Posterior cingulate gyrus (tissue), 11 donors: ENCODE results near the gene PPP1R14C.

Experiments used
- DNase-seq, 10 donors: peaks; one replicate each; pipeline versions ENCODE4 v3.0.0 to v3.0.0-alpha.2; 2020 to 2021; ENCODE audit warnings: mixed read lengths in 3 of 10
- intact Hi-C: fragments of 100-400 bp; cut with DNase I; formaldehyde crosslinking; loops from one replicate; pipeline ENCODE4 v1.15.1; 2023

Gene PPP1R14C, protein sequence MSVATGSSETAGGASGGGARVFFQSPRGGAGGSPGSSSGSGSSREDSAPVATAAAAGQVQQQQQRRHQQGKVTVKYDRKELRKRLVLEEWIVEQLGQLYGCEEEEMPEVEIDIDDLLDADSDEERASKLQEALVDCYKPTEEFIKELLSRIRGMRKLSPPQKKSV

DNA sequence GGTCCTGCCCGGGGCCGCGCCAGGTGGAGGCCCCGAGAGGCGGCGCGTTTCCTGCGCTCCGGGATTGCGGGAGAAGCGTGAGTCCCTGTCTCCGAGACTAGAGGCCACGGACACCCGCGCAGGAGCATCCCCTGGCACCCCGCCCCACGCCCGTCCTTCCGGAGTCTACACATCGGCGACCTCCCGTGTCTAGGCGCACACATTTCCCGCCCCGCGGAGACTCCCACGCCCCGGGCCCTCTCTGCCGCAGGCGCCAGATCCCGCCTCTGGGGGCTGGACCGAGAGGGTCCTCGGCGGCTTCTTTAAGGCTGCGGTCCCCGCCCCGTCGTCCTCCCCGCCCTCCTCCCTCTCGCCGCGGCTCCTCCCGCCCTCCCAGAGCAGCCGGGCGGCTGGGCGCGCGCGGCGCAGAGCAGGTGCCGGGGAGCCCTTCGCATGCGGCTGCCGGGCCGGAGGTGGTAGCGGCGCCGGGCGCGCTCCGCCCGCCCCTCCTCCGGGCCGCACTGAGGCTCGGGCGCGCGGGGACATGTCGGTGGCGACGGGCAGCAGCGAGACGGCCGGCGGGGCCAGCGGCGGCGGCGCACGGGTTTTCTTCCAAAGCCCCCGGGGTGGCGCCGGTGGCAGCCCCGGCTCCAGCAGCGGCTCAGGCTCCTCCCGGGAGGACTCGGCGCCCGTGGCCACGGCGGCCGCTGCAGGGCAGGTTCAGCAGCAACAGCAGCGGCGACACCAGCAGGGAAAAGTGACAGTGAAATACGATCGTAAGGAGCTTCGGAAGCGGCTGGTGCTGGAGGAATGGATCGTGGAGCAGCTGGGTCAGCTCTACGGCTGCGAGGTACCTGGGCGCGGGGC, at the start of gene PPP1R14C:
TSS of gene PPP1R14C (plus strand) at position 375 of the 846 bp plus-strand sequence. CDS start at position 524, 149 bp downstream.
- intact Hi-C loops: loop anchor here (5.0 kb wide), 2 partner anchors 61 to 254 kb away; no protein-coding TSS in a partner anchor
- peak; percentile 26 to 95 (median 66) for DNase-seq

DNA sequence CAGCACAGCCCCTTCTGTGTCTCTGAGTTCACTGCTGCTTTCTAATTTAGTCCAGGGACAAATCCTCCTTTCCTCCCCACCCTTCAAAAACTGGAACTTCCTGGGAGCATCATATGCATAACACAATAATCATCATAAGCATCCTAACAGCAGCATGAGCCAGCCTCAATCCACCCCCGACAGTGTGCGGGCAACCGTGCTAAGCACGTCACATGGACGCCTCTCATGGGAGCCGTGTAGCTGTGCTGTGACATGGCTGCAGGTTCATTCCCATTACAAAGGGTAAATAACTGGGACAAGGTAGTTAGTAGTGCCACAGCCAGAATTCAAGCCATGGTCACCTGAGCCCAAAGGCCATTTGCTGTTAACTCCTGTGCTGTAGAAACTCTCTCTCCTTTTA, 49.4 kb upstream of the PPP1R14C start:
- peak in 4 of 10 donors; percentile 40 to 90 (median 84) for DNase-seq
- intact Hi-C loops: no loop called here

DNA sequence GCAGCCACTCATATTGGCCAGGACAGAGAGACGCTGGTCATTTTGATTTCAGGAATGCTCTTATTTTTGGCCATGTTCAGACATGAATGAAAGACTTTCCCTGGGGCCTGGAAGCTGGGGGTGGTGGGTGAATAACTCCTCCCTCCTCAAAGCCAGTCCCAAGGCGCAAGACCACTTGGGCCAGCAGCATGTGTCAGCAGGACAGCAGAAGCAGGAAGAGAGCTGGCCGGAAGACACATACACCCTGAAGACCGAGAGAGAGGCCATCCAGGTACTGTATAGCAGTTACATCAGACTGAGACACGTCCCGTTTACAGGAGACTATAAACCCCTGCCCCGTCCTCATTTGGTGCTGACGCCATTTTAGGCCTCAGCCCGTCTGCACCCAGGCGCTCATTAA, 44.7 kb upstream of the PPP1R14C start:
- no peak for DNase-seq
- intact Hi-C loops: no loop called here

DNA sequence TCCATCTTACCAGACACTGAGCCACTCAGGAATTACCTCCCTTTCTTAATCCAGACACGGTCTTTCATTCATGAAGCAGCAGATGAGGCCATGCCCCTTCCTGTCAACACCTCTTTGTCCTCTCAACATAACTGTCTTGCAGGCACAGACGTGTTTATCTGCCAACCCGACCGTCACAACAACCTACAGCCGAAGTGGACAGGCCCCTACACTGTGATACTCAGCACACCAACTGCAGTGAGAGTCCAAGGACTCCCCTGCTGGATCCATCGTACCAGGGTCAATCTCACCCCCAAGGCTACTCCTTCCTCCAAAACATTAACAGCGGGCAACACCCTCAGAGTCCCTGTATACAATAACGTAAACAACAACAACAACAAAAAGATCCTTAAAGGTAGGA, 43.3 kb upstream of the PPP1R14C start:
- DNase-seq: no peak

DNA sequence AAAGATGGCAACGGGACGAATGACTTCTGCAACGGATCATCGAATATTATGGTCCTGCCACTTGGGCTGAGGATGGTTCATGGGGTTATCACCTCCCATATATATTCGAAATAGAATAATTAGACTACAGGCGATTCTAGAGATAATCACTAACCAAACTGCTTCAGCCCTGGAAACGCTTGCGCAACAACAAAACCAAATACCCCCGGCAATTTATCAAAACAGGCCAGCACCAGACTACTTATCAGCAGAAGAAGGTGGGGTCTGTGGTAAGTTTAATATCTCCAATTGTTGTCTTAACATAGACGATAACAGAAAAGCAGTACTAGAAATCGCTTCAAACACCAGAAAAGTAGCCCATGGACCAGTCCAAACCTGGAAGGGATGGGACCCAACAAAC, 42.9 kb upstream of the PPP1R14C start:
- no peak for DNase-seq
- intact Hi-C loops: no loop called here

More for the DNA sequence above, 43.3 kb upstream of the PPP1R14C start:
- intact Hi-C loops: no loop called here

DNA sequence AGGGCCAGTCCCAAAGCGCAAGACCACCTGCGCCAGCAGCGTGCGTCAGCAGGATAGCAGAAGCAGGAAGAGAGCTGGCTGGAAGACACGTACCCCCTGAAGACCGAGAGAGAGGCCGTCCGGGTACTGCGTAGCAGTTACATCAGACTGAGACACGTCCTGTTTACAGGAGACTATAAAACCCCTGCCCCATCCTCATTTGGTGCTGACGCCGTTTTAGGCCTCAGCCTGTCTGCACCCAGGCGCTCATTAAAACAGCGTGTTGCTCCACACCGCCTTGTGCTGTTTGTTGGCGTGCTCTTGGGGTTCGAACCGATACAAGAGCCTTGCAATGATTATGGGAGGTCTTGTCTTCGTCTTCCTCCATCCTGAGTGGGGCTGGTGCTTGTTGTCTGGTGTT, 42.1 kb upstream of the PPP1R14C start:
- intact Hi-C loops: no loop called here
- DNase-seq: no peak

DNA sequence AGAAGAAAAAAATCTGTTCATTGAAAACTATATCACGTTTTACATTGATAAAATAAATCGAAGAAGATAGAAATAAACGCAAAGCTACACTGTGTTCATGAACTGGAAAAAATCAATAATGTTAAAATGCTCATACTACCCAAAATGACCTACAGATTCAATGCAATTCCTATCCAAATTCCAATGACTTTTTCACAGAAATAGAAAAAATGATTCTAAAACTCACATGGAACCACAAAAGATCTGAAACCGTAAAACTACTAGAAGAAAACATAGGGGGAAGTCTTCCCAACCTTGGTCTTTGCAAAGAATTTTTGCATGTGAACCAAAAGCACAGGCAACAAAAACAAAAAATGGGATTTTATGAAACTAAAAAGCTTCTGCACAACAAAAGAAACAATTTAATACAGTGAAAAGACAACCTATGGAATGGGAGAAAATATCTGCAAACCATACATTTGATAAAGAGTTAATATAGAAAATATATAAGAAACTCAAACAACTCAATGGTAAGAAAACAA, 40.0 kb upstream of the PPP1R14C start:
- intact Hi-C loops: no loop called here
- no peak for DNase-seq

DNA sequence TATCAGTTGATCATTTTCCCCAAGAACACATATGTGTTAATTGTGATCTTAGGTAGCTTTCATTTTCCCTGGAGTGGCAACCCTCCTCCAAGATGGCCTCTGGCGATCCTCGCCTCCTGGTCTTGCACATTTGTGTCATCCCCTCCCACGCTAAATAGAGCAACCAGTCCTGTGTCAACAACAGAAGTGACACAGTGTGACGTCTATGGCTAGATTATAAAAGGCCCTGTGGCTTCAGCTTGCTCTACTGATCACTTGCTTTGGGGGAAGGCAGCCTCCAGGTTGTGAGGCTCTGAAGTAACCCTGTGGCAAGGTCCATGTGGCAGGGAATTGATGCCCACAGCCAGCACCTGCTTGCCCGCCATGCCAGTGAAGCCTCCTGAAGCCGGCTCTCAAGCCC, 30.6 kb upstream of the PPP1R14C start:
- intact Hi-C loops: no loop called here
- DNase-seq: no peak

DNA sequence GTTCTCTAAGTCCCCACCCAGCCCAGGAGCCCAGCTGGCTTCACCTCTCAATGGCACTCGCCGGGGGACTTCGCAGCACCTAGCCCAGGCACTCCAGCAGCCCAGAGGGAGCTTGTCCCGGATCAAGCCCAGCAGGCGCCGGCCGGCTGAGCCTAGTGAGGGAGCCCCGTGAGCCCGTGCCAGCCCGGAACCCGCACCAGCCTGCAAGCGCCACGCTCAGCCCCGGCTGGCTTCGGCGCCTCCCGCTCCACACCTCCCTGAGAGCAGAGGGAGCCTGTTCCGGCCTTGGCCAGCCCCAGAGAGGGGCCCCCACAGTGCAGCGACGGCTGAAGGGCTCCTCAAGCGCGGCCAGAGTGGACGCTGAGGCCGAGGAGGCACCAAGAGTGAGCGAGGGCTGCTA, 27.1 kb upstream of the PPP1R14C start:
- intact Hi-C loops: no loop called here
- DNase-seq: peak in 1 of 10 donors; percentile 83

DNA sequence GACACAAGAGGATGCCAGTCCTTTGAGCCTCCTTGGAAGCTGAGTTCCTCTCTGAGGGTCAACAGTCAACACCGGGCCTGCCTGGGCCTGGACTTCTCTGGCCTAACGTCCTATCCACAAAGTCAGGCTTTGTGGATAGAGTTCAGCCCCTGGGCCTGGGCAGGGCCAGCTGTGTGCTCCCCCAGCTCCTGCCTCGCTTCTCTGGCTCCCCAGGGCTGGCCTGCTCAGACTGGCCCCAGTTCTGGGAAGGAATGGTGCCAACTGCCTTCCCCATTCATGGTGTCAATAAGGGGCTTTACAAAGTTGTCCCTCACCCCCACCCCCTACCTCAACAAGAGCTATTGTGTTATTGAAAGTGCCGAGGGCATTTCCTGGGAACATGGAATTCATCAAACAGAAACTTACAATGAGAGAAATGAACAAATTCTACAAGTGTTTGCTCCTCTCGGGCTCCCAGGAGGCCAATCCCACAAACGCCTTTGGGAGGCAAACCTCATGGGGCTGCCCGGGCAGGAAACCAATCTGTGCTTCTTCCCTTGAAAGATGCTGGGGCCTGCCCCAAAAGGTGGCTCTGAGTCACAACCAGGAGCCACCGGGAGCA, 26.5 kb upstream of the PPP1R14C start:
- intact Hi-C loops: no loop called here
- DNase-seq: peak in 1 of 10 donors; percentile 72

DNA sequence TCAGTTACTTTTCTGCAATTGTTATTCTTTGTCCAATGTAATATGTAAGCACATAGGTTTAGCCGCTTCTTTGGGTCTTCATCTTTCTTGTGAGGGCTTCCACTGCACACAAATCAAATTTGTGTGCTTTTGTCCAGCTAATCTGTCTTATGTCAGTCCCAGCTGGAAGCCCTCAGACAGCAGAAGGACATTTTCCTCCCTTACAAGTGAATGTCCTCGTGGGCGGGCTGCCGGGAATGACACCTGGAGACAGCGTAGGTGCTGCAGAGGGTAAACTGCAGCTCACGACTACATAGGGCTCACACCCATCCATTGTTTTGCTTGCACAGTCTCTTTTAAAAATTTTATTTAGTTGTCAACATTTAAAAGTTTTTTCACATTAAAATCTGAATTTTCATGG, 24.6 kb upstream of the PPP1R14C start:
- intact Hi-C loops: no loop called here
- DNase-seq: peak in 2 of 10 donors; percentile 21 to 72

DNA sequence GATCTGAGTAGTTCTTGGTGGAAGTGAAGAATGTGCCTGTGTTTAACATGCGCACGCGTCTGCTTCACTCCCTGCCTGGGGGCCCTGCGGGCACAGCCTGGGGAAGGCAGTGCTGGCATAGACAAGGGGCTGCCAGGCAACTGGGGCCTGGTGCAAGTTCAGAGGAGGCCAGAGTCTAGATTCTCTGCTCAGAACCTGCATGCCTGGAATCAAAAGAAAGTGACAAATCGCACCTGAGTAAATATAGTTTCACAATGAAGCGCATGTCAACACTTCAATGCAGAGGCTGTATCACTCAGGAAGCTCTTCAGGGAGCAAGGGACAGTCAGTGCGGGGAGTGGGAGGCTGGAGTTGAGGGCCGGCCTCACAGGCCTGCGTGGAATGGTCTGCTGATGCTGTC, 24.2 kb upstream of the PPP1R14C start:
- no peak for DNase-seq
- intact Hi-C loops: no loop called here

DNA sequence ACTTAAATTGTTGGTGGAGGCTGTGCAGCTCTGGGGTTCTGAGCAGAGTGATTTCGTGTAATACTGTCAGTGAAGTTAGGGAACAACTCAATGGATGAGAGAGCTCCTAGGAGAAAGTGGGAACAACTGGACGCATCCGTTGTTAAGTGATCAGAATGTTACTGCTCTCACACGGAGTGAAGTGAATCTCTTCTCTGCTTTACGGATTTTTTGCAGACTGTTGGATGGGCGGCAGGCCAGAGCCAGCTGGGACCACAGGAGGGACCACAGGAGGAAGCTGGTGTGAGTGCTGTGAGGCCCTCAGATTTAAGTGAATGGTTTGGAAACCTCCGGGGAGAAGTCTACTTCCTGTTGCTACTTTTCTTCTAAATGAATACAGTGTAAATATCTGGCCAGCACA, 23.7 kb upstream of the PPP1R14C start:
- no peak for DNase-seq
- intact Hi-C loops: no loop called here

DNA sequence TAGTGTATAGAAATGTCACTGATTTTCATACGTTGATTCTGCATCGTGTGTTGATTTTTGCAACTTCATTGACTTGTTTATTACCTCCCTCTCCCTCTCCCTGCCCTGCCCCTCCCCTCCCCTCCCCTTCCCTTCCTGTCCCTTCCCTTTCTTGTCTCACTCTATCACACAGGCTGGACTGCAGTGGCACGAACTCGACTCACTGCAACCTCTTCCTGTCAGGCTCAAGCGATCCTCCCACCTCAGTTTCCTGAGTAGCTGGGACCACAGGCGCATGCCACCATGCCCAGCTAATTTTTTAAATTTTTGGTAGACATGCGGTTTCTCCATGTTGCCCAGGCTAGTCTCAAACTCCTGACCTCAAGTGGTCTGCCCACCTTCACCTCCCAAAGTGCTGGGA, 19.2 kb upstream of the PPP1R14C start:
- no peak for DNase-seq
- intact Hi-C loops: no loop called here

DNA sequence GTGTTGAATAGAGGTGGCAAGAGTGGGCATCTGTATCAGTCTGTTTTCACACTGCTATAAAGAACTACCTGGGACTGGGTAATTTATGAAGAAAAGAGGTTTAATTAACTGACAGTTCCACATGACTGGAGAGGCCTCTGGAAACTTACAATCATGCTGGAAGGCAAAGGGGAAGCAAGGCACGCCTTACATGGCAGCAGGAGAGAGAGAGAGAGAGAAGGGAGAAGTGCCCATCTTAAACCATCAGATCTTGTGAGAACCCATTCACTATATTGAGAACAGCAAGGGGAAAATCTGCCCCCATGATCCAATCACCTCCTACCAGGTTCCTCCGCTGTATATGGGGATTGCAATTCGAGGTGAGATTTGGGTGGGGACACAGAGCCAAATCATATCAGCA, 18.6 kb upstream of the PPP1R14C start:
- DNase-seq: no peak
- intact Hi-C loops: no loop called here

DNA sequence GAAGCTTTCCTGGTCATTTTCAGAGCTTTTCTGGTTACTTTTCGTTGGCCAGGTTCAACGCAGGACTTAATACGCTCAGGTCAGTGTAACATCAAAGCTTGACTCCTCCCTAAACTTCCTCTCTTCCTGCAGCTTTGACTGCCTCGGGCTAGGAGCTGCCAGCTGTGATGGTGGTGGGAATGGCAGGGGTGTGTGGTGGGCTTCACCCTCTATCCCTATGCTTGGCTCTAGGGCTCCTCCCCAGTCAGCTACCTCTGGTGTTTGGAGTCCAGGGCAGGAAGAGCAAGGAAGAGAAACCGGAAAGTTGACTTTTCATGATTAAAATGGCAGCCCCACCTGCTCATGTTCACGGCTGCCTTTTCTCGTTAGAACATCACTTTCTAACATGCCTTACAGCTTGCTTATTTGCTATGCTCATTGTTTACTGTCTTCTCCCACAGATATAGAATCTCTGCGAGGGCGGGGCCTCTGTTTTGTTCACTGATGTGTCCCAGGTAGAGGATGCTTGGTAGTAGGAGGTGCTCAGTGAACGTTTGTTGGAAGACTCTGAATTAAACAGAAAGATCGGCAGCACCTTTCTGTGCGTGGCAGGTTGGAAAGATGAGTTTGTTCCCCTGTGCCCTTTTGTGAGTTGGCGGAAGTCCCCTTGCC, 16.1 kb upstream of the PPP1R14C start:
- DNase-seq: no peak

DNA sequence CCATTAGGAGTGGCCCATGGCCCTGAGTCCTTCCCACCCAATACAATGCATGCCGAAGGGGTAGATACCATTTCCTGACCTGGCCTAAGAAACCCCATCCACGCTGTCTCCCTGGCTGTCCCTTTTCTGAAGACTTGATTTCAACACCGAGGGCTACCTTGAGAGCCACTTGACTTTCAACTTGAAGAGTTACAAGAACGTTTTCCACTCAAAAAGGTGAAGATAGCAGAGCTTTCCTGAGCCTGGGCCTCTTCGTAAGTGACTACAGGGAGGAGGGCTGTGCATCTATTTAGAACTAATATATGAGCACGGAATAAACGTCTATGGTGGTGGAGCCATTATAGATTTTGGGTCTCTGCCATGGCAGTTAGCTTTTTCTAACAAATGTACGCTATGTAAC, 14.4 kb upstream of the PPP1R14C start:
- intact Hi-C loops: no loop called here
- DNase-seq: no peak

More for the DNA sequence above, 16.1 kb upstream of the PPP1R14C start:
- intact Hi-C loops: no loop called here

DNA sequence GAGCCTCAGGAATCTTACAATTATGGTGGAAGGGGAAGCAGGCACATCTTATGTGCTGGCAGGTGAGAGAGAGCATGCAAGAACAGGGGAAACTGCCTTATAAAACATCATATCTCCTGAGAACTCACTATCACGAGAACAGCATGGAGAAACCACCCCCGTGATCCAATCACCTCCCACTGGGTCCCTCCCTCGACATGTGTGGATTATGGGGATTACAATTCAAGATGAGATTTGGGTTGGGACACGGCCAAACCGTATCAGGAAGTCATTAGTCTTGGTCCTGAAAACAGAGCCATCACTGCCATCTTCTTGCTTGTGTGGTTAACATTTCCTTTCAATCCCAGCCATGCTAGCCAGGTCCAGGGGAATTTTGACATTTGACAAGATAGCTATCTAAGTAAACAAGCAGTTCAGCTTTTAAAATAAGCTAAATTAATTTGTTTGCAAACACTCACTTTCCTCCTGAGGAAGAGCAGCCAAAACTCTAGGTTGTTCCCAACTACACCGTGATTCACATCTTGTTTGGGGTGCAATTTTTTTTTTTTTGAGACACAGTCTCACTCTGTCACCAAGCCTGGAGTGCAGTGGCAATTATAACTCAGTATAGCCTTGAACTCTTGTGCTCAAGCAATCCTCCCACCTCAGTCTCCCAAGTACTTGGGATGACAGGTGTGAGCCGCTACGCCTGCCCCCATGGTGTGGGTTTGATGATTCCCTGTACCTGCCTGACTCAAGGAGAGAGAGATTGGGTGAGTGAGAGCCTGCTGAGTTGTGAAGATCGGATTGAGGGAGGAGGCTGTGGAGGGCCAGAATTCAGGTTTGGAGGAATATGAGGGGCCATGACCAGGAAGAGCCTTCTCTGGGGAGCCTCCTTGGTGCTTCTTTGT, 13.0 kb upstream of the PPP1R14C start:
- DNase-seq: no peak
- intact Hi-C loops: no loop called here

DNA sequence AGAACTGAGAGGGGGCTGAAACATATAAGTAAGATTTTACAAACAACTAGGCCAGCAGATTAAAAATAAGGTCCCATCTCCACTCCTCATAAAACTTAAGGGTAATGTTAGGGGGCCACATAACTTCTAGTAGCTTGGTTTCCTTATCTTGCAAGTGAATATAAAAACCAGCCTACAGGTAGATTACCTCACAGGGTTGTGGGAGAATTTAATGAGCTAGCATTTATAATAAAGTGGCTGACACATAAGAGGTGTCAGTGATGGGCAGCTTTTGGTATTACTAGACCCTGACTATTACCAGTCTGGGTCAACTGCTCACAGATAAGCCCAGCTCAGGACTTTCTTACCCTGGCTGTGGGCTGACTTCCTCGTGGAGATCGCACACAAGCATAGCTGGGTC, 9.2 kb upstream of the PPP1R14C start:
- no peak for DNase-seq
- intact Hi-C loops: no loop called here
